ENCODE results near the gene MOB3B. TPM values are rescaled to one million over a fixed set of nuclear protein-coding genes. Genes with fewer than 3 reads are reported as not detected.

Gene MOB3B
- total and polyA plus RNA-seq, 10 of the 15 experiments (the other 5 are each of a cell fraction or from before 2014, with no cell fraction given) = 0.44 to 2.7 (median 0.91) TPM

GRCh38 chr9:27429917-27430316 is 99.7 kb downstream of the MOB3B start:
- H3K79me2 ChIP-seq (ENCODE audit: control insufficient read depth, insufficient read depth, low read length) = no peaks in the 10 kb centered on the region
- no peak overlapping the region for H3K4me2 ChIP-seq (ENCODE audit: control insufficient read depth, insufficient read depth)
- 48% methylated on average over 4 of the region's 4 CpGs for WGBS (ENCODE audit: insufficient coverage, insufficient replicate concordance, low lambda C conversion rate, missing lambda C conversion rate)
- ChIA-PET CTCF (interaction anchor here (0.9 to 1.2 kb wide), 2 partner anchors 10 to 100 kb away, joined by 3 read pairs; partner anchors contain the start of gene MOB3B), POLR2A (no interaction called here), RAD21 (ENCODE audit: unreplicated experiment) (no interaction called here), SMC1A (ENCODE audit: uncharacterized antibody, unreplicated experiment) (interaction anchor here (1.1 to 1.4 kb wide), 2 partner anchors 17 to 53 kb away, joined by 3 to 4 read pairs; no protein-coding TSS in a partner anchor)
- TF ChIP-seq TARDBP (IDR thresholded peaks at IDR 0.05; ENCODE audit: borderline replicate concordance) = no peak
- TF ChIP-seq, protein P1, sequence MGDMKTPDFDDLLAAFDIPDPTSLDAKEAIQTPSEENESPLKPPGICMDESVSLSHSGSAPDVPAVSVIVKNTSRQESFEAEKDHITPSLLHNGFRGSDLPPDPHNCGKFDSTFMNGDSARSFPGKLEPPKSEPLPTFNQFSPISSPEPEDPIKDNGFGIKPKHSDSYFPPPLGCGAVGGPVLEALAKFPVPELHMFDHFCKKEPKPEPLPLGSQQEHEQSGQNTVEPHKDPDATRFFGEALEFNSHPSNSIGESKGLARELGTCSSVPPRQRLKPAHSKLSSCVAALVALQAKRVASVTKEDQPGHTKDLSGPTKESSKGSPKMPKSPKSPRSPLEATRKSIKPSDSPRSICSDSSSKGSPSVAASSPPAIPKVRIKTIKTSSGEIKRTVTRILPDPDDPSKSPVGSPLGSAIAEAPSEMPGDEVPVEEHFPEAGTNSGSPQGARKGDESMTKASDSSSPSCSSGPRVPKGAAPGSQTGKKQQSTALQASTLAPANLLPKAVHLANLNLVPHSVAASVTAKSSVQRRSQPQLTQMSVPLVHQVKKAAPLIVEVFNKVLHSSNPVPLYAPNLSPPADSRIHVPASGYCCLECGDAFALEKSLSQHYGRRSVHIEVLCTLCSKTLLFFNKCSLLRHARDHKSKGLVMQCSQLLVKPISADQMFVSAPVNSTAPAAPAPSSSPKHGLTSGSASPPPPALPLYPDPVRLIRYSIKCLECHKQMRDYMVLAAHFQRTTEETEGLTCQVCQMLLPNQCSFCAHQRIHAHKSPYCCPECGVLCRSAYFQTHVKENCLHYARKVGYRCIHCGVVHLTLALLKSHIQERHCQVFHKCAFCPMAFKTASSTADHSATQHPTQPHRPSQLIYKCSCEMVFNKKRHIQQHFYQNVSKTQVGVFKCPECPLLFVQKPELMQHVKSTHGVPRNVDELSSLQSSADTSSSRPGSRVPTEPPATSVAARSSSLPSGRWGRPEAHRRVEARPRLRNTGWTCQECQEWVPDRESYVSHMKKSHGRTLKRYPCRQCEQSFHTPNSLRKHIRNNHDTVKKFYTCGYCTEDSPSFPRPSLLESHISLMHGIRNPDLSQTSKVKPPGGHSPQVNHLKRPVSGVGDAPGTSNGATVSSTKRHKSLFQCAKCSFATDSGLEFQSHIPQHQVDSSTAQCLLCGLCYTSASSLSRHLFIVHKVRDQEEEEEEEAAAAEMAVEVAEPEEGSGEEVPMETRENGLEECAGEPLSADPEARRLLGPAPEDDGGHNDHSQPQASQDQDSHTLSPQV (IDR thresholded peaks at IDR 0.05) = no peak
- TF ChIP-seq TAF1 (IDR thresholded peaks at IDR 0.05; ENCODE audit: borderline replicate concordance, low read depth, low read length) = no peak
- no peak for TF ChIP-seq RFX5 (IDR thresholded peaks at IDR 0.05; ENCODE audit: low read depth, low read length)
- TF ChIP-seq SRF (IDR thresholded peaks at IDR 0.05; ENCODE audit: low read depth in 2 of 2, low read length in 2 of 2) = no peak
- TF ChIP-seq CHD2 (IDR thresholded peaks at IDR 0.05; ENCODE audit: borderline replicate concordance, low read depth, low read length) = no peak
- no peak for TF ChIP-seq POLR2A (IDR thresholded peaks at IDR 0.05; ENCODE audit: low read depth, low read length)
- TF ChIP-seq NR2C1 (IDR thresholded peaks at IDR 0.05) = no peak
- intact Hi-C loops (cut with micrococcal nuclease; ENCODE audit: unreplicated experiment) (no loop called here), in situ Hi-C loops (cut with MboI) (no loop called here)
- ATAC-seq (no peak), DNase-seq (ENCODE audit: low read depth, low spot score) (no peak), FAIRE-seq (no peak)
- H2AFZ ChIP-seq (ENCODE audit: control insufficient read depth, low read depth, low read length) = no peak overlapping the region
- H3K9ac ChIP-seq (ENCODE audit: control insufficient read depth, insufficient read depth, low read length) = no peak overlapping the region
- H3K4me3 ChIP-seq = no peak overlapping the region
- no peaks in the 10 kb centered on the region for H3K27me3 ChIP-seq (replicated peaks in 1 of 2; ENCODE audit: control insufficient read depth in 2 of 2, insufficient read depth in 2 of 2, low read length in 1 of 2)
- H3K4me1 ChIP-seq (ENCODE audit: control insufficient read depth, insufficient read depth, low read length) = no peaks in the 10 kb centered on the region
- H3K9me3 ChIP-seq (replicated peaks; ENCODE audit: control insufficient read depth, insufficient read depth, low read length) = no peaks in the 10 kb centered on the region
- no peak overlapping the region for H3K27ac ChIP-seq (ENCODE audit: control insufficient read depth, insufficient read depth)
- H3K36me3 ChIP-seq (ENCODE audit: control insufficient read depth in 2 of 2, insufficient read depth in 2 of 2, low read length in 1 of 2) = no peaks in the 10 kb centered on the region
- H4K20me1 ChIP-seq (ENCODE audit: control insufficient read depth, insufficient read depth) = no peaks in the 10 kb centered on the region
- no TSS peak for BruUV-seq (replicated peaks)

All from GM12878 (cell line).